Activated CD4-positive, alpha-beta T cell treated with anti-CD3 and anti-CD28 coated beads, Interleukin-2, amount 50 U/mL, for 48 hours (primary cell): ENCODE data around the gene IFNLR1.
"Not testable (repeated sequence)": the region's sequence is repeated elsewhere in the genome, so short reads cannot be mapped to it uniquely, and the experiment has no call there.

Experiments used
- DNase-seq, 2 experiments: peaks; one replicate each; pipeline ENCODE4 v3.0.0-alpha.2; 2020

The IFNLR1 gene

DNA sequence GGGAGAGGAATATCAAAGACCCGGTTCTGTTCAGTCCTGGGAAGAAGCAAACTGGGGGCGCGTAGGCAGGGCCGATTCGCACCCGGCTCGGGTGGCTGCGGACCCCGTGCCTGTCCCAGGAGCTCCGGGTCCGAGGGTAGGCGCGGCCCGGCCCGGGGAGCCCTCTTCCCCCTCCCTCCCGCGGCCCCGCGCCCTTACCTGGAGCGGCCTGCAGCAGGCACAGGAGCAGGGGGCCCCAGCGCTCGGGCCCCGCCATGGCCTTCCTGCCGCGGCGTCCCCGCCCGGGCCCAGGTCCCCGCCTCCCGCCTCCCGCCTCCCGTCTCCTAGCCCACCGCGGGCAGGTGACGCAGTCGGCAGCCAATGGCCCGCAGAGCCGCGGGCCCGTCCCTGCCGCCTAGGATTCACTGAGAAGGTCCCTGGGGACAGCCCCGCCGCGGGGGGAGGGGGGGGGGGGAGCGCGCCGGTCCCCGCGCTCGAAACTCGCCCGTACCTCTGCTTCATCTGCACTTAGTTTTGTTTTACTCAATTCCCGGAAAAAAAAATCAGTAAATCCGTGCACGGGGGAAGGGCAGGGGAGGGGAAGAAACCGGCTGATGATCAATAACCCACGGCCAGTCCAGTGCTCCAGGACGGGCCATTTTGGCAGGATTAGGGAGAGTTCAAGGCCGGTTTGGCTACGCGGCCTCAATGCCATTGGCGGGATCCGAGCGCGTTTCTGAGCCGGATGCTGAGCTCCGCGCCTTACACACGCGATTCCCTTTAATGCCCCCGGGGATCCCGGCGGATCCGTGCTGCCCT lies at the start of gene IFNLR1:
Gene IFNLR1 (minus strand): TSS at position 297 of the 798 bp plus-strand sequence. CDS start 41 bp downstream, at position 256.
- peak; percentile 82 to 85 for DNase-seq

DNA sequence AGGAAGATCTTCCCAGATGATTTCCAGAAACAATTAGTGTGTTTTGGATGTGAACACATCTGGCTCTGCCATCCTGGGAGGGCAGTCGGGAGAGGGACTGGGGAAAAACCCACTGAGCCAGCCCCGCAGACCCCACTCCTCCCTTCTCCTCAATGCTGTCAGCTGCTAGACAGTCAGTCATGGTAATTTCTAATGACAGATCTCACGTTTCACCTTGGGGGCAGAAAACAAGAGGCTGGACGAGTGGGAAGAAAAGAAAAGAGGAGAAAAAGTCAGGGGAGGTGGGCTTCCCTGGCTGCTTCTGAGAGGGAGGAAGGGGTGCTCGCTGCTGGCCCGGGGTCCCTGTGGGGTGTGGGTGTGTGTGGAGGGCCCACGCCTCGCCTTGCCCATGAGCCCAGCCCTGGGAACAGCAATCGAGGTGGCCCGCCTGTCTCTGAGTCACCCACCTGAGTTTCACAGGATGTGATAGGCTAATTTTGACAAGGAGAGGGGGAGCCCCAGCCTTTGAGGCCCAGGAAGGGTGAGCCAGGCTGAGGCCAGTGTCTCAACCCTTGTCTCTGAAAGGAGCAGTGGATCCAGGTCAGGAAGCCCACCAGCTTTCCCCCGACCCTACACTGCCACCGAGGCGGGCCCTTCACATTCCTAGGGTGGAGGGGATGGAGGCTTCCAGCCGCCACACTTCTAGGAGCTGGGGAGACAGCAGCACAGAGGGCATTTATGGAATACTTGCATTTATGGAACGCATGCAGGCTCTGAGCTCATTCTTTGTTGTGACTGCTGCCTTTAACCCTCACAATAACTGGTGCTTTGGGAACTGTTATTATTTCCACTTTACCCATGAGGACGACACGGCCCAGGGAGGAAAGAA lies 49.1 kb upstream of the IFNLR1 start:
- DNase-seq, result peak; percentile 62 to 72

- DNase-seq, result no peak
Measured at GRCh38 chr1:24233684-24234600, 46.9 kb upstream of the IFNLR1 start.

- DNase-seq, result no peak
Measured at GRCh38 chr1:24231701-24232100, 44.6 kb upstream of the IFNLR1 start.

GRCh38 chr1:24228311-24228710 lies 41.2 kb upstream of the IFNLR1 start:
- DNase-seq, result no peak

GRCh38 chr1:24226749-24227148 lies 39.7 kb upstream of the IFNLR1 start:
- DNase-seq, result no peak

GRCh38 chr1:24224761-24225160 lies 37.7 kb upstream of the IFNLR1 start:
- no peak for DNase-seq

DNA sequence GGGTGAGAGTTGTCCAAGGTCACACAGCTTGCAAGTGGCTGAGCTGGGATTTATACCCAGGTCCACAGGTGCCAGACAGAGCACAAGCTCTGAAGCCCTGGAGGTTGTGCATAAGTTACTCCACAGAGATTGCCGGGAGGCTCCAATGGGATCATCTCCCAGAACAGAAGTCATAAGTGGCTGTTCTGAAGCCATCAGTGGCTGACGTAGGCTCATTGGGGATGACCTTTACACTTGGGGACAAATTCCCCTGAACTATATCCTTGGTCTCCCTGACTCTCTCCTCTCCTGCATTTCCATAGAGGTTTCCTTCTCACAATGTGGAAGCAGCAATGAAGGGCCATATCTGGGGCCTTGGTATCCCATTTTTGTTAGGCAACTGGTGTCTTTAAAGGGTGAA lies 37.0 kb upstream of the IFNLR1 start:
- no peak for DNase-seq

DNA sequence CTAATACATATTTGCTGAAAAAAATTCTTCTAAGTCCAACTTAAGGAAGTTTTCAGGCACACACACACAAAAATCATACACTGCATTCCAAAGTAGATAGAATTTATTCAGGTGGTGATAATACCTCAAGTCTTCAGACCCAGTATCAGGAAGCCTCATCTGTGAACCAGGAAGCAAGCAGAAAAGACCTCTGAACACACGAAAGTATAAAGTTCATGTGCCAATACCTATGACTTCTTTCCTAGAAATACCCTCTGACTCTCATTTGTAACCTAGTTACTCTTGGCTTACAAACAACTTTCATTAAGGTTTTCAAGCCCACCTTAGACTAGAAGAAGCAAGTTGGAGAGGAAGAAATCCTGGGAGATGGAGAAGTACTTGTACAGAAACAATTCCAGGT lies 35.7 kb upstream of the IFNLR1 start:
- DNase-seq, result no peak

- DNase-seq, result no peak
Measured at GRCh38 chr1:24222008-24222605, 35.0 kb upstream of the IFNLR1 start.

GRCh38 chr1:24221246-24221645 lies 34.2 kb upstream of the IFNLR1 start:
- DNase-seq, result no peak

DNA sequence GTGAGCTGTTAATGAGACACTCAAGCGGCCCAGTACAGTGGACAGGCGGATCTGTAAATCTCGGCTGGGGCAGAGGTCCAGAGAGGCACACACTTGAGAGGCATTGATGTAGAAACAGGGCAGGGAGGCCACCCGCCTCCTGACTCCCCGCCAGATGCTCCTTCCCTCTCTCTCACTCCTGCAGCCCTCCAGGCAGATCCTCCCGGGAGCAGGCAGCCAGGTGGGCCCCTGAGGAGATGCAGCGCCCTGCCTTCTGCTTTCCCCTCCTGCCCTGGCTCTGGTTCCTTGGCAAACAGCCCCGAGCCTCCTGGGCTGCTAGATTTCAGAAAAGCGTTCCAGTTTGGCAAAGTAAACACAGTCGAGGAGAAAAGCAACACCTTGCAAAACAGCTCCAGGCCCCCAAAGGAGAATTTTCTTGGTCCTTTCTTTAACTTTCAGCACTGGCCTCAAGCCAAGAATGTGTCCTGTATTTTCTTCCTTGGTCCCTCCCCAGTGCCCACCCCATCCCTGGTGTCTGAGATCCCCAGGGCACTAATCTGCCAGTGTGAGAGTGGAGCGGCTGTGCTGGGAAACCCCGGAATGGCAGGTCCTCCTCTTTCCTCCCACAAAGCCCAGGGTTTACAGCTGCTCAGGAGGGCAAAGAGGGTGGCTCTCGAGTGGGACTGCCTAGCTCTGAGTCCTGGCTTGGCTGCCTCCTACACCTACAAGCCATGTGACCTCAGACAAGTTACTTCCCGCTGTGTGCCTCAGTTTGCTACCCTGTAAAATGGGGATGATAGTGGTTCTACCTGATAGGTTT lies 29.4 kb upstream of the IFNLR1 start:
- no peak for DNase-seq

DNA sequence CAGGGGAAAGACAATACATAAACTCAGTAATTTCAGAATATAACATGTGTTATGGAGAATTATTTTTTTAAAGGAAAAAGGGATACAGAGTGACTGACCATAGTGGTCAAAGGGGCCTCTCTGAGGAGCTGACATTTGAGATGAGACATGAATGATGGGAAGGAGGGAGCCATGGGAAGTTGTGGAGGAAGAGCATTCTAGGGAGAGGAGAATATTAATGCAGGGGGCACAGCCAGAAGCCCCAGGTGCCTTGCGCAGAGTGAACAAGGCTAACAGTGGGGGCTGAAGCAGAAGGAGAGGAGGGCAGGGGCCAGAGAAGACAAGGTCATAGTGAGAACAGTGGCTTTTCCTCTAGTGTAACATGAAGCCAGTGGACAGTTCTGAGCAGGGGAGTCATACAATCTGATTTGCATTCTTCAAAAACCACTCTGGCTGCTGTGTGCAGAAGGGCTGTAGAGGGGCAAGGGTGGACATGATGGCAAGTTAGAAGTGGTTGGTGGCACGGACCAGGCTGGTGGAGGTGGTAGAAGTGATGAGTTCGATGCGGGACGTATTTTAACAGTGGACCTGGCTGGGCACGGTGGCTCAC lies 28.2 kb upstream of the IFNLR1 start:
- DNase-seq, result no peak

DNA sequence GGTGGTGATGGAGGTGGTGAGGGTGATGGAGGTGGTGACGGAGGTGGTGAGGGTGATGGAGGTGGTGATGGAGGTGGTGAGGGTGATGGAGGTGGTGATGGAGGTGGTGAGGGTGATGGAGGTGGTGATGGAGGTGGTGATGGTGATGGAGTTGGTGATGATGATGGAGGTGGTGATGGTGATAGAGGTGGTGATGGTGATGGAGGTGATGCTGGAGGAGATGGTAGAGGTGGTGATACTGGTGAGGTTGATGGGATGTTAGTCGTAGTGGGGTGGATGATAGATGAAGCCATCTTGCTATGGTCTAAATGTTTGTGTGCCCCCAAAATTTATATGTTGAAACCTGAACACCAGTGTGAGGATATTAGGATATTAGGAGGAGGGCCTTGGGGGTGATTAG lies 25.3 kb upstream of the IFNLR1 start:
- DNase-seq, result no peak

- no peak for DNase-seq
Measured at GRCh38 chr1:24210195-24210627, 23.1 kb upstream of the IFNLR1 start.

- no peak for DNase-seq
Measured at GRCh38 chr1:24209097-24209496, 22.0 kb upstream of the IFNLR1 start.

GRCh38 chr1:24207709-24208108 lies 20.6 kb upstream of the IFNLR1 start:
- DNase-seq, result no peak

DNA sequence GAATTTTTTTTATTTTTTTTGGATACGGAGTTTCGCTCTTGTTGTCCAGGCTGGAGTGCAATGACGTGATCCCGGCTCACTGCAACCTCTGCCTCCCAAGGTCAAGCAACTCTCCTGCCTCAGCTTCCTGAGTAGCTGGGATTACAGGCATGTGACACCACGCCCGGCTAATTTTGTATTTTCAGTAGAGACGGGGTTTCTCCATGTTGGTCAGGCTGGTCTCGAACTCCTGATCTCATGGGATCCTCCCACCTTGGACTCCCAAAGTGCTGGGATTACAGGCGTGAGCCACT lies 20.3 kb upstream of the IFNLR1 start:
- not testable (repeated sequence) for DNase-seq

- no peak for DNase-seq
Measured at GRCh38 chr1:24206516-24207394, 19.7 kb upstream of the IFNLR1 start.

GRCh38 chr1:24206083-24206464 lies 19.0 kb upstream of the IFNLR1 start:
- DNase-seq, result no peak
